ENCODE results near the gene IQGAP2. TPM values are rescaled to one million over a fixed set of nuclear protein-coding genes. Genes with fewer than 3 reads are reported as not detected.
A peak's percentile ranks its signal among the peaks of the same experiment; 100 is the strongest.

The IQGAP2 gene
- total RNA-seq, 1 donor from 2014 or later, result 1.4 TPM

GRCh38 chr5:76701298-76701697 lies 298.2 kb downstream of the IQGAP2 start:
- DNase-seq, result no peak
- Mint-ChIP-seq H3K9me3 (ENCODE audit: unreplicated experiment) (no peaks in the 10 kb centered on the region), H3K27me3 (ENCODE audit: unreplicated experiment) (no peaks in the 10 kb centered on the region), H3K4me1 (ENCODE audit: low read depth, unreplicated experiment) (peaks cover 5% of the 10 kb centered on the region), H3K36me3 (ENCODE audit: unreplicated experiment) (no peaks in the 10 kb centered on the region), H3K27ac (ENCODE audit: unreplicated experiment) (no peak overlapping the region), H3K4me3 (ENCODE audit: unreplicated experiment) (no peak overlapping the region)
- no peak for TF ChIP-seq CTCF (IDR thresholded peaks at IDR 0.05; ENCODE audit: partially characterized antibody, unreplicated experiment)

GRCh38 chr5:76703707-76704106 lies 300.6 kb downstream of the IQGAP2 start:
- Mint-ChIP-seq H3K36me3 (ENCODE audit: unreplicated experiment) (no peaks in the 10 kb centered on the region), H3K27ac (ENCODE audit: unreplicated experiment) (no peak overlapping the region), H3K4me3 (ENCODE audit: unreplicated experiment) (no peak overlapping the region), H3K27me3 (ENCODE audit: unreplicated experiment) (no peaks in the 10 kb centered on the region), H3K4me1 (ENCODE audit: low read depth, unreplicated experiment) (peaks cover 5% of the 10 kb centered on the region), H3K9me3 (ENCODE audit: unreplicated experiment) (no peaks in the 10 kb centered on the region)
- TF ChIP-seq CTCF (IDR thresholded peaks at IDR 0.05; ENCODE audit: partially characterized antibody, unreplicated experiment), result no peak
- no peak for DNase-seq

GRCh38 chr5:76704131-76704663 lies 301.1 kb downstream of the IQGAP2 start:
- no peak for DNase-seq
- H3K36me3 Mint-ChIP-seq (ENCODE audit: unreplicated experiment), result no peaks in the 10 kb centered on the region
- H3K4me3 Mint-ChIP-seq (ENCODE audit: unreplicated experiment), result no peak overlapping the region
- no peak for TF ChIP-seq CTCF (IDR thresholded peaks at IDR 0.05; ENCODE audit: partially characterized antibody, unreplicated experiment)
- peaks cover 5% of the 10 kb centered on the region for H3K4me1 Mint-ChIP-seq (ENCODE audit: low read depth, unreplicated experiment)
- no peaks in the 10 kb centered on the region for H3K9me3 Mint-ChIP-seq (ENCODE audit: unreplicated experiment)
- no peaks in the 10 kb centered on the region for H3K27me3 Mint-ChIP-seq (ENCODE audit: unreplicated experiment)
- no peak overlapping the region for H3K27ac Mint-ChIP-seq (ENCODE audit: unreplicated experiment)

- H3K4me3 Mint-ChIP-seq (ENCODE audit: unreplicated experiment), result peak overlapping the region; percentile 20
- H3K27ac Mint-ChIP-seq (ENCODE audit: unreplicated experiment), result peak overlapping the region; percentile 26
- H3K36me3 Mint-ChIP-seq (ENCODE audit: unreplicated experiment), result no peaks in the 10 kb centered on the region
- H3K9me3 Mint-ChIP-seq (ENCODE audit: unreplicated experiment), result no peaks in the 10 kb centered on the region
- no peak for DNase-seq
- H3K27me3 Mint-ChIP-seq (ENCODE audit: unreplicated experiment), result no peaks in the 10 kb centered on the region
- H3K4me1 Mint-ChIP-seq (ENCODE audit: low read depth, unreplicated experiment), result peaks cover 5% of the 10 kb centered on the region
- no peak for TF ChIP-seq CTCF (IDR thresholded peaks at IDR 0.05; ENCODE audit: partially characterized antibody, unreplicated experiment)
Measured at GRCh38 chr5:76705574-76705973, 302.5 kb downstream of the IQGAP2 start.

- peaks cover 3% of the 10 kb centered on the region for H3K27me3 Mint-ChIP-seq (ENCODE audit: unreplicated experiment)
- DNase-seq, result no peak
- no peaks in the 10 kb centered on the region for H3K36me3 Mint-ChIP-seq (ENCODE audit: unreplicated experiment)
- H3K4me3 Mint-ChIP-seq (ENCODE audit: unreplicated experiment), result no peak overlapping the region
- no peaks in the 10 kb centered on the region for H3K9me3 Mint-ChIP-seq (ENCODE audit: unreplicated experiment)
- H3K27ac Mint-ChIP-seq (ENCODE audit: unreplicated experiment), result no peak overlapping the region
- TF ChIP-seq CTCF (IDR thresholded peaks at IDR 0.05; ENCODE audit: partially characterized antibody, unreplicated experiment), result no peak
- H3K4me1 Mint-ChIP-seq (ENCODE audit: low read depth, unreplicated experiment), result peaks cover 5% of the 10 kb centered on the region
Measured at GRCh38 chr5:76709762-76710161, 306.7 kb downstream of the IQGAP2 start.
